GM23338 (cell line): ENCODE data around the gene ANKH.

Experiments used
- CTCF ChIP-seq, 2 experiments: fragments of 200-600 bp in 1 of 2; sonication (generic) in 1 of 2; conservative IDR thresholded peaks; 2 replicates each; pipeline versions ENCODE4 v1.5.1 to v1.6.1; 2016 to 2017; ENCODE audit warnings: antibody characterized with exemption in 2 of 2, low read depth in 2 of 2, mild to moderate bottlenecking in 2 of 2, moderate library complexity in 1 of 2
- ETS1 ChIP-seq: IDR thresholded peaks from 2 replicates; pipeline ENCODE4 v1.6.1; 2016; ENCODE audit warnings: antibody characterized with exemption
- EZH2phosphoT487 ChIP-seq: fragments of 200-600 bp; sonication (generic); IDR thresholded peaks from one replicate; pipeline ENCODE4 v1.8.1; 2018; ENCODE audit warnings: antibody characterized with exemption; ENCODE audit not compliant: unreplicated experiment

GRCh38 chr5:14699807-14700400 lies 171.7 kb downstream of the ANKH start:
- TF ChIP-seq CTCF (conservative IDR thresholded peaks at IDR 0.05; ENCODE audit: low read depth in 2 of 2) (no peak), EZH2phosphoT487 (no peak), ETS1 (no peak)
